Adipocyte (in vitro differentiated cells): Measurements from ENCODE around the gene KRTAP10-8.
"Not testable (repeated sequence)": the region's sequence is repeated elsewhere in the genome, so short reads cannot be mapped to it uniquely, and the experiment has no call there.

Source experiments
- DNase-seq: peaks from one replicate; pipeline ENCODE4 v3.0.0-alpha.2; 2015; ENCODE audit warnings: low read depth
- H3K27me3 ChIP-seq: replicated peaks from 2 replicates; pipeline ENCODE4 v1.7.0; 2013; ENCODE audit warnings: mild to moderate bottlenecking, low read length, moderate library complexity; ENCODE audit not compliant: control insufficient read depth, insufficient read depth
- H3K36me3 ChIP-seq: 2 replicates; pipeline ENCODE4 v1.7.0; 2013; ENCODE audit warnings: low read length, mild to moderate bottlenecking, moderate library complexity; ENCODE audit not compliant: control insufficient read depth, insufficient read depth, severe bottlenecking
- H3K4me1 ChIP-seq: 2 replicates; pipeline ENCODE4 v1.7.0; 2013; ENCODE audit warnings: mild to moderate bottlenecking, low read length, moderate library complexity; ENCODE audit not compliant: control insufficient read depth, insufficient read depth
- H3K4me3 ChIP-seq: 2 replicates; pipeline ENCODE4 v1.7.0; 2013; ENCODE audit warnings: mild to moderate bottlenecking, low read length, moderate library complexity
- H3K9ac ChIP-seq: 2 replicates; pipeline ENCODE4 v1.7.0; 2013; ENCODE audit warnings: mild to moderate bottlenecking, low read length, moderate library complexity
- H3K9me3 ChIP-seq: 2 replicates; pipeline ENCODE4 v1.7.0; 2013; ENCODE audit warnings: mild to moderate bottlenecking, low read length, moderate library complexity; ENCODE audit not compliant: control insufficient read depth

Gene KRTAP10-8

GRCh38 chr21:44639331-44639655 lies 27.4 kb downstream of the KRTAP10-8 start:
- H3K27me3 ChIP-seq: no peaks in the 10 kb centered on the region
- no peak for DNase-seq

GRCh38 chr21:44640761-44641160 lies 28.9 kb downstream of the KRTAP10-8 start:
- H3K9ac ChIP-seq: no peak overlapping the region
- no peak for DNase-seq
- peaks cover 32% of the 10 kb centered on the region for H3K9me3 ChIP-seq
- H3K4me3 ChIP-seq: no peak overlapping the region
- H3K36me3 ChIP-seq: no peaks in the 10 kb centered on the region
- H3K27me3 ChIP-seq: no peaks in the 10 kb centered on the region
- H3K4me1 ChIP-seq: no peaks in the 10 kb centered on the region

More at GRCh38 chr21:44639331-44639655, 27.4 kb downstream of the KRTAP10-8 start:
- Histone ChIP-seq H3K9ac (no peak overlapping the region), H3K4me3 (no peak overlapping the region), H3K9me3 (peaks cover 24% of the 10 kb centered on the region), H3K36me3 (no peaks in the 10 kb centered on the region), H3K4me1 (no peaks in the 10 kb centered on the region)

DNA sequence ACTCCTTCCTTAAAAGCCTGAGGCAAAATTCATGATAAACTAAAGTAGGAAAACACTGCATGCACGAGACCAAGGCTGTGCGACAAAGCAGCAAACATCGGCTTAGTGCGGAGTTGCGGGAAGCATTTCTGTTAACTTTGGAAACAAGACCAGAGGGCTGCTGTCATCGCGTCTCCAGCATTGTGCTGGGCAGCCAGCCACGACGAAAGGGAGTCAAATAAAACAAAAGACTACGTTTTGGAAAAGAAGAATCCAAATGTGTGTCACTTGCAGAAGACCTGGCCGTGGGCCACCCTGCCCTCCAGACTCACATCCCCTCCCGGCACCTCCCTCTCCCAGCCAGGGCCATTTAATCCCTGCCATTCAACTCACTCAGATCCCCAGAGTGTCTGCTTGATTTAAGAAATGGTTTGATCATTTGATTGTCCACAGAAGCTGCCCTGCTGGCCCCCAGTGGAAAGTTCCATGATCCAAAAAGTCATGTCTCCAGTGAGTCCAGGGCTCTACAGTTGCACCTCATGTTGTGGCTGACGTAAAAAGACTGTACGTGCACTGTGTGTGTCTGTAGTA lies 31.9 kb downstream of the KRTAP10-8 start:
- Histone ChIP-seq H3K4me3 (no peak overlapping the region), H3K27me3 (no peaks in the 10 kb centered on the region), H3K36me3 (no peaks in the 10 kb centered on the region), H3K9ac (no peak overlapping the region), H3K9me3 (peaks cover 32% of the 10 kb centered on the region), H3K4me1 (no peaks in the 10 kb centered on the region)
- DNase-seq: no peak

GRCh38 chr21:44644878-44645277 lies 33.0 kb downstream of the KRTAP10-8 start:
- no peak for DNase-seq
- H3K27me3 ChIP-seq: no peaks in the 10 kb centered on the region
- H3K4me1 ChIP-seq: no peaks in the 10 kb centered on the region
- no peak overlapping the region for H3K4me3 ChIP-seq
- peaks cover 32% of the 10 kb centered on the region for H3K9me3 ChIP-seq
- H3K36me3 ChIP-seq: no peaks in the 10 kb centered on the region
- no peak overlapping the region for H3K9ac ChIP-seq

GRCh38 chr21:44646366-44647221 lies 34.7 kb downstream of the KRTAP10-8 start, which contains the start of gene KRTAP10-11:
Gene KRTAP10-11, plus strand, starts transcription at chr21:44646414. Its CDS starts 45 bp downstream, at chr21:44646459.
- not testable (repeated sequence) for H3K4me3 ChIP-seq, DNase-seq, H3K27me3 ChIP-seq, H3K36me3 ChIP-seq, H3K4me1 ChIP-seq, H3K9ac ChIP-seq
- peaks cover 24% of the 10 kb centered on the region for H3K9me3 ChIP-seq

- Histone ChIP-seq H3K4me1 (no peaks in the 10 kb centered on the region), H3K9me3 (peaks cover 22% of the 10 kb centered on the region), H3K36me3 (no peaks in the 10 kb centered on the region), H3K4me3 (no peak overlapping the region), H3K27me3 (no peaks in the 10 kb centered on the region), H3K9ac (no peak overlapping the region)
- no peak for DNase-seq
Observed at GRCh38 chr21:44647222-44647552, 35.3 kb downstream of the KRTAP10-8 start.

GRCh38 chr21:44648557-44649311 lies 36.9 kb downstream of the KRTAP10-8 start:
- no peak for DNase-seq
- H3K9ac ChIP-seq: no peak overlapping the region
- H3K36me3 ChIP-seq: no peaks in the 10 kb centered on the region
- no peak overlapping the region for H3K4me3 ChIP-seq
- H3K9me3 ChIP-seq: peaks cover 14% of the 10 kb centered on the region
- no peaks in the 10 kb centered on the region for H3K4me1 ChIP-seq
- no peaks in the 10 kb centered on the region for H3K27me3 ChIP-seq

DNA sequence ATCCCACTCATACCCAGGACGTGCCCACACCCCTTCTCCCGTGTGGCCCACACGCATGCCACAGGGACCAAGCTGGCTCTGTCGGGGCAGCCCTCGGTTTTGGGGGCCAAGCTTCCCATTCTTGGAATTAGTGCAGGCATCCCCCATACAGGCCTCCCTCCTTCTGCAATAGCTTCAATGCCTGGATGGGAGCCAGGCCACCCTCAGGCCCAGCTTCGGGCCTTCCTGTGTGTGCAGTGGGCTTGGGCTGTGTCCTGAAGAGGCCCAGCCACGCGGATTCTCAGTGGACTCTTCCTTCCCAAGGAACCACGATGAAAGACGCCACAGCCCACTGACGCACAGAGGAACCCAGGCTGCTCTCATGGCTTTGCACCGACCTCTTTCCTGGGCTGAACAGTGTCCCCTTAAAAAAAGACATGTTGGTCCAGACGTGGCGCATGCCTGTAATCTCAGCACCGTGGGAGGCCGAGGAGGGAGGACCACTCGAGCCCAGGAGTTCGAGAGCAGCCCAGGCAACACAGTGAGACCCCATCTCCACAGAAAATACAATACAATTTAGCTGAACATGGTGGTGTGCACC lies 37.7 kb downstream of the KRTAP10-8 start:
- Histone ChIP-seq H3K27me3 (no peaks in the 10 kb centered on the region), H3K4me1 (no peaks in the 10 kb centered on the region), H3K9ac (no peak overlapping the region), H3K36me3 (no peaks in the 10 kb centered on the region), H3K4me3 (no peak overlapping the region), H3K9me3 (peaks cover 5% of the 10 kb centered on the region)
- no peak for DNase-seq

GRCh38 chr21:44650265-44650972 lies 38.5 kb downstream of the KRTAP10-8 start:
- H3K4me3 ChIP-seq: no peak overlapping the region
- no peaks in the 10 kb centered on the region for H3K9me3 ChIP-seq
- H3K27me3 ChIP-seq: no peaks in the 10 kb centered on the region
- DNase-seq: no peak
- no peak overlapping the region for H3K9ac ChIP-seq
- H3K36me3 ChIP-seq: no peaks in the 10 kb centered on the region
- no peaks in the 10 kb centered on the region for H3K4me1 ChIP-seq

DNA sequence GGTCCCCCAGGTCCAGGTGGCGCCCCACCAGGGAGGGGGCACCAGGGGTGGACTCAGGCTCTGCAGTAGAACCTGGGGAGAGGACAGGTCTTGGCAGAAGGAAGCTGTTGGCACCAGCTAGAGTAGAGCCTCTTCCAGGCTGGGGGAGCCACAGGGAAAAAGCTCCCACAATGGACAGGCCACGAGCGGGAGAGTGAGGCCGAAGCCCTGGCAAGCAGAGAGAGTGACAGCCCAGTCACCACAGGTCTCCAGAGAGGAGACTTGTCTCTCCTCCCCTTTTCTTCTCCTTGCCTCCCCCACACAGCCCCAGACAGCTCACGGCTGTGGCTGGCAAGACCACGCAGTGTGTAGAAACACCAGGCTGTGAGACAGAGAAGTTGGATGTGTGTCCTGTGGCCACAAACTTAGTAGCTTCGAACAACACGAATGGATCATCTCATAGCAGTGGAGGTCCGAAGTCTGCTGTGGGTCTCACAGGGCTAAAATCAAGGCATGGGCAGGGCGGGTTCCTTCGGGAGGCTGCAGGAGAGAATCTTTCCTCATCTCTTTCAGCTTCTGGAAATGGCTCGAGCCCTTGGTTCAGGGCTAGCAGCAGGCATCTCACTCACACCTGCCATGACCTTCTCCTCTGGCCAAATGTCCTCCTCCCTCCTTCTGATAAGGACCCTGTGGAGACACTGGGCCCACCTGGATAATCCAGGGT lies 39.2 kb downstream of the KRTAP10-8 start:
- no peaks in the 10 kb centered on the region for H3K36me3 ChIP-seq
- no peak overlapping the region for H3K9ac ChIP-seq
- H3K4me3 ChIP-seq: no peak overlapping the region
- H3K9me3 ChIP-seq: peaks cover 7% of the 10 kb centered on the region
- H3K27me3 ChIP-seq: no peaks in the 10 kb centered on the region
- DNase-seq: no peak
- no peaks in the 10 kb centered on the region for H3K4me1 ChIP-seq
